Measurements from ENCODE around the gene UGT3A1.
"Not testable (repeated sequence)": the region's sequence is repeated elsewhere in the genome, so short reads cannot be mapped to it uniquely, and the experiment has no call there.

DNA sequence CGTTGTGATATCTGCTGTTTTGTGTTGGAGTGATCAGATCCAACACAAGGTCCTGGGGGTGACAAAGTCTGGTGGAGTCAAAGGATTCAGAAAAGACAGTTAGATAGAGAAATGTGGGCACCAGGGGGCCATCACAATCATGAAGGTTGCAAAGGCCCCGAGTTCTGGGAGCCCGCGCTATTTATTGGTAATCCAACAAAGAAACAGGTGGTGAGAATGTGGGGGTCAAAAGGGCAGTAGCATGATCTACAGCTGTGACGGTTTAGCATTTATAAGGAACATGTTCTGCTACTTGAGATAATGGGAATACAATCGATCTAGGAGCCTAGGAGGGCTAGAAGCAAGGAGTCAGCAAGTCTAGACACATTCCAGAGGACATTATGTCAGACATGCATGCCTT lies 31.1 kb upstream of the UGT3A1 start:
- not testable (repeated sequence) for TF ChIP-seq POLR2A (IDR thresholded peaks at IDR 0.05; ENCODE audit: low read depth, low read length)
- TF ChIP-seq, protein P1, sequence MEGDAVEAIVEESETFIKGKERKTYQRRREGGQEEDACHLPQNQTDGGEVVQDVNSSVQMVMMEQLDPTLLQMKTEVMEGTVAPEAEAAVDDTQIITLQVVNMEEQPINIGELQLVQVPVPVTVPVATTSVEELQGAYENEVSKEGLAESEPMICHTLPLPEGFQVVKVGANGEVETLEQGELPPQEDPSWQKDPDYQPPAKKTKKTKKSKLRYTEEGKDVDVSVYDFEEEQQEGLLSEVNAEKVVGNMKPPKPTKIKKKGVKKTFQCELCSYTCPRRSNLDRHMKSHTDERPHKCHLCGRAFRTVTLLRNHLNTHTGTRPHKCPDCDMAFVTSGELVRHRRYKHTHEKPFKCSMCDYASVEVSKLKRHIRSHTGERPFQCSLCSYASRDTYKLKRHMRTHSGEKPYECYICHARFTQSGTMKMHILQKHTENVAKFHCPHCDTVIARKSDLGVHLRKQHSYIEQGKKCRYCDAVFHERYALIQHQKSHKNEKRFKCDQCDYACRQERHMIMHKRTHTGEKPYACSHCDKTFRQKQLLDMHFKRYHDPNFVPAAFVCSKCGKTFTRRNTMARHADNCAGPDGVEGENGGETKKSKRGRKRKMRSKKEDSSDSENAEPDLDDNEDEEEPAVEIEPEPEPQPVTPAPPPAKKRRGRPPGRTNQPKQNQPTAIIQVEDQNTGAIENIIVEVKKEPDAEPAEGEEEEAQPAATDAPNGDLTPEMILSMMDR (IDR thresholded peaks at IDR 0.05; ENCODE audit: extremely low read depth in 1 of 2, insufficient read depth in 1 of 2, low read depth in 1 of 2, low read length in 2 of 2): not testable (repeated sequence)
- TF ChIP-seq, protein P2, sequence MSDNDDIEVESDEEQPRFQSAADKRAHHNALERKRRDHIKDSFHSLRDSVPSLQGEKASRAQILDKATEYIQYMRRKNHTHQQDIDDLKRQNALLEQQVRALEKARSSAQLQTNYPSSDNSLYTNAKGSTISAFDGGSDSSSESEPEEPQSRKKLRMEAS (IDR thresholded peaks at IDR 0.05; ENCODE audit: insufficient read depth, insufficient read length): not testable (repeated sequence)

Measured in endothelial cell of umbilical vein (primary cell).